Tibial artery (tissue), 4 donors: Measurements from ENCODE around the gene SPATA2L.

Experiments
- DNase-seq, 2 donors: peaks; one replicate each; pipeline ENCODE4 v3.0.0-alpha.2; 2019
- H3K27ac ChIP-seq, 2 donors: fragments of 200-600 bp; sonication (generic) in 1 of 2; 1 replicate in 1 of 2; 2 replicates in 1 of 2; pipeline ENCODE4 v1.5.1; 2018 to 2019; ENCODE audit warnings: mild to moderate bottlenecking in 1 of 2
- H3K27me3 ChIP-seq, 2 donors: fragments of 200-600 bp; sonication (generic) in 1 of 2; one replicate each; pipeline versions ENCODE4 v1.5.1 to v1.6.0; 2016 to 2019
- H3K36me3 ChIP-seq, 3 donors: fragments of 200-600 bp; sonication (generic) in 2 of 3; one replicate each; pipeline ENCODE4 v1.5.1; 2016 to 2019; ENCODE audit warnings: mild to moderate bottlenecking in 2 of 3
- H3K4me1 ChIP-seq, 4 donors: fragments of 200-600 bp; sonication (generic) in 2 of 4; 1 replicate in 3 of 4; 2 replicates in 1 of 4; pipeline ENCODE4 v1.5.1; 2016 to 2019
- H3K4me3 ChIP-seq, 2 donors: fragments of 200-600 bp; sonication (generic) in 1 of 2; 1 replicate in 1 of 2; 2 replicates in 1 of 2; pipeline ENCODE4 v1.5.1; 2018 to 2019; ENCODE audit warnings: mild to moderate bottlenecking in 2 of 2
- H3K9me3 ChIP-seq, 3 donors: fragments of 200-600 bp; sonication (generic) in 1 of 3; one replicate each; pipeline ENCODE4 v1.5.1; 2016 to 2019
- intact Hi-C: fragments of 100-400 bp; cut with DNase I; formaldehyde crosslinking; loops from one replicate; pipeline ENCODE4 v1.15.0; 2023; ENCODE audit warnings: low total_unique reads
- TF ChIP-seq, protein P1 (sequence below), 2 experiments: fragments of 200-600 bp in 1 of 2; fragments of 450-650 bp in 1 of 2; IDR thresholded peaks; one replicate each; pipeline ENCODE4 v1.5.1; 2017 to 2019; ENCODE audit warnings: antibody characterized with exemption in 2 of 2, mild to moderate bottlenecking in 1 of 2, moderate library complexity in 1 of 2

The SPATA2L gene

DNA sequence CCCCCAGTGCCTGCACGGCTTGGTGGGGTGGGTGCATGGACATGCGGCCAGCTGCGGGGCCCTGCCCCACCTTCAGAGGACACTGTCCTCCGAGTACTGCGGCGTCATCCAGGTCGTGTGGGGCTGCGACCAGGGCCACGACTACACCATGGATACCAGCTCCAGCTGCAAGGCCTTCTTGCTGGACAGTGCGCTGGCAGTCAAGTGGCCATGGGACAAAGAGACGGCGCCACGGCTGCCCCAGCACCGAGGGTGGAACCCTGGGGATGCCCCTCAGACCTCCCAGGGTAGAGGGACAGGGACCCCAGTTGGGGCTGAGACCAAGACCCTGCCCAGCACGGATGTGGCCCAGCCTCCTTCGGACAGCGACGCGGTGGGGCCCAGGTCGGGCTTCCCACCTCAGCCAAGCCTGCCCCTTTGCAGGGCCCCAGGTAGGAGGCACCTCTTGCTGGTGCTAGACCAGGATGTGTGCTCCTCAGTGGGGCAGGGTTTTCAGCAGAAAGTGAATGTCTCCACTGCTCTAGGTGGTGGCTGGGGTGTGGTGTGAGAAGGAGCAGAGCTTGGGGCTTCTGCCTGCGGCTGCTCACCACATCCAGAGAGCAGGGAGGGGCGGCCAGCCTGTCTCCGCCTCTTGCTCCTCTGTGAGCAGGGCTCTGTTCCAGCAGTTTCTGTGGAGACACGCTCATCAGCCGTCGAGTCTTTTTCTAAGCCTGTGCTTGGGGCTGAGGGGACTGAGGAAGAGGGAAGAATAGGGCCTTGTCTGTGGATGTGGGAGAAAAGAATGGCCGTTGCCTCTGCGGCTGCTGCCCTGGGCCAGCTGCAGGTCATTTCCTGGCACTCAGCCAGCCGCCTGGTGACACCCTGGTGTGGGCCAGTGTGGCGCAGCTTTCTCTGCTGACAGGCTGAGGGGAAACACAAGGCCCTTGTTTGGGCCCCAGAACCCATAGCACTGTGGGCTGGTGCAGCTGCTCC, 22.1 kb upstream of the SPATA2L start:
- no peak for DNase-seq
- no peaks in the 10 kb centered on the region for H3K27me3 ChIP-seq
- no peaks in the 10 kb centered on the region for H3K9me3 ChIP-seq
- H3K4me3 ChIP-seq = peak overlapping the region in 1 of 2 donors; percentile 89
- intact Hi-C loops = no loop called here
- peaks cover 9 to 35% (median 30%) of the 10 kb centered on the region in 4 donors for H3K4me1 ChIP-seq
- H3K27ac ChIP-seq = no peak overlapping the region
- H3K36me3 ChIP-seq = peaks cover 23 to 57% (median 38%) of the 10 kb centered on the region in 3 donors
- TF ChIP-seq, protein P1, sequence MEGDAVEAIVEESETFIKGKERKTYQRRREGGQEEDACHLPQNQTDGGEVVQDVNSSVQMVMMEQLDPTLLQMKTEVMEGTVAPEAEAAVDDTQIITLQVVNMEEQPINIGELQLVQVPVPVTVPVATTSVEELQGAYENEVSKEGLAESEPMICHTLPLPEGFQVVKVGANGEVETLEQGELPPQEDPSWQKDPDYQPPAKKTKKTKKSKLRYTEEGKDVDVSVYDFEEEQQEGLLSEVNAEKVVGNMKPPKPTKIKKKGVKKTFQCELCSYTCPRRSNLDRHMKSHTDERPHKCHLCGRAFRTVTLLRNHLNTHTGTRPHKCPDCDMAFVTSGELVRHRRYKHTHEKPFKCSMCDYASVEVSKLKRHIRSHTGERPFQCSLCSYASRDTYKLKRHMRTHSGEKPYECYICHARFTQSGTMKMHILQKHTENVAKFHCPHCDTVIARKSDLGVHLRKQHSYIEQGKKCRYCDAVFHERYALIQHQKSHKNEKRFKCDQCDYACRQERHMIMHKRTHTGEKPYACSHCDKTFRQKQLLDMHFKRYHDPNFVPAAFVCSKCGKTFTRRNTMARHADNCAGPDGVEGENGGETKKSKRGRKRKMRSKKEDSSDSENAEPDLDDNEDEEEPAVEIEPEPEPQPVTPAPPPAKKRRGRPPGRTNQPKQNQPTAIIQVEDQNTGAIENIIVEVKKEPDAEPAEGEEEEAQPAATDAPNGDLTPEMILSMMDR (IDR thresholded peaks at IDR 0.05) = no peak

DNA sequence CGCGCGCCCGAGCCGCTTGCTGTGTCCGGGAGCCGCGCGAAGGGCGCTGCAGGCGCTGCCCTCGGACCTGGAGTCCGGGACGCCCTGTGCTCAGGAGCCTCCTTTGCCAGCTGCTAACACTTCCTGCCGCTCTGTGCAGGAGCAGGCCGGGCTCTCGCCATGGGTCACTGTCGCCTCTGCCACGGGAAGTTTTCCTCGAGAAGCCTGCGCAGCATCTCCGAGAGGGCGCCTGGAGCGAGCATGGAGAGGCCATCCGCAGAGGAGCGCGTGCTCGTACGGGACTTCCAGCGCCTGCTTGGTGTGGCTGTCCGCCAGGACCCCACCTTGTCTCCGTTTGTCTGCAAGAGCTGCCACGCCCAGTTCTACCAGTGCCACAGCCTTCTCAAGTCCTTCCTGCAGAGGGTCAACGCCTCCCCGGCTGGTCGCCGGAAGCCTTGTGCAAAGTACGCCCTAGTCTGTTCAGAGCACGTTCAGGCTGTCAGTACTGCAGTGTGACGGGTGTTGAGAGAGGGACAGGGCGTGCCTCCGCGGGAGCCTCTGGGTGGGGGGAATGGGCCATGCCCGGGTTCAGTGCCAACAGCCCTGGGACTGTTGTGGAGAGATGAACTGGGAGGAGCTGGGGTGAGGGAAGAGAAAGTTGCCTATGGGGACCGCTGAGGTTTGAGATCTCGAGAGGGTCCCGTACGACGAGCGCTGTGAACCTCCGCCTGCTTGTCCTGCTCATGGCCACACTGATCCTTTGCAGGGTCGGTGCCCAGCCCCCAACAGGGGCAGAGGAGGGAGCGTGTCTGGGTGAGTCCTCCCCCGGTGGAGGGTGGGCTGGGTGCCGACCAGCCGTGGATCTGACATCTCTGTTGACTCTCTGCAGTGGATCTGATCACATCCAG, 21.1 kb upstream of the SPATA2L start:
- Histone ChIP-seq H3K9me3 (no peaks in the 10 kb centered on the region), H3K36me3 (peaks cover 18 to 51% (median 31%) of the 10 kb centered on the region in 3 donors), H3K4me3 (peak overlapping the region; percentile 89 to 99), H3K27ac (peak overlapping the region; percentile 98 to 99), H3K4me1 (peaks cover 9 to 35% (median 30%) of the 10 kb centered on the region in 4 donors), H3K27me3 (no peaks in the 10 kb centered on the region)
- intact Hi-C loops = no loop called here
- TF ChIP-seq, protein P1 (IDR thresholded peaks at IDR 0.05) = no peak
- DNase-seq = peak; percentile 64 to 76

DNA sequence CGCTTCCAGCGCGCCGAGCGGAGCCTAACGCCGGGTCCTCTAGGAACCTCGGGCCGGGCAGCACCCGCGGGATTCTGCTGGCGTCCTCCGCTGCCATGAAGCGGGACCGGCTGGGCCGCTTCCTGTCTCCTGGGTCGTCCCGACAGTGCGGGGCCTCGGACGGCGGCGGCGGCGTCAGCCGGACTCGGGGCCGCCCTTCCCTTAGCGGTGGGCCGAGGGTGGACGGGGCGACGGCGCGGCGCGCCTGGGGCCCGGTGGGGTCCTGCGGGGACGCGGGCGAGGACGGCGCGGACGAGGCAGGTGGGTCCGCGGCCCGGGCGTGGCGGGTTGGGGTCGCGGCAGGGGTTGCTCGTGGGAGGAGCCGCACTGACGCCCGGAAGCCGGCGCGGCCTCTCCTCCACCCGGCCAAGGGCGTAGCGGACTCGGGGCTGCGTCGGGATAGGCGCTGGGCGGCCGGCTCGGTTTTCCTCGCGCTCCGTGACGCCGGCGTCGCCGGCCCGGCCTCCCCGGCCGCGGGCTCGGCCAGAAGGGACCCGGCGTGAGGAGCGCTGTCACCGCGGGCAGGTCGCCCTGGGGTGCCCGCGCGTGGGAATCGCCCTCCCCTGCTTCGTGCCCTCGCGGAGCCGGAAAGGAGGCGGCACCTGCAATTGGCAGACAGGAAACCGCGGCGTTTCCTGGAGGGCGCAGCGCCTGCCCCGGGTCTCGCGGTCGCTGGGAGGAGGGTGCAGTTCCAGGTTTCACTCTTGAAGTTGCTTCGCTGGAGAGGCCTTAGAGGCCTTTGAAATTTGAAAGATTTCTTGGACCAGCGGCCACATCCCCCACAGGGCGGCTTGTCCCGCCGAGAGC, 20.3 kb upstream of the SPATA2L start:
- TF ChIP-seq, protein P1 (IDR thresholded peaks at IDR 0.05) = no peak
- Histone ChIP-seq H3K27ac (peak overlapping the region; percentile 98 to 99), H3K27me3 (peaks cover 0 to 2% of the 10 kb centered on the region in 2 donors), H3K9me3 (no peaks in the 10 kb centered on the region), H3K36me3 (peaks cover 14 to 43% (median 23%) of the 10 kb centered on the region in 3 donors), H3K4me3 (peak overlapping the region; percentile 89 to 99), H3K4me1 (peaks cover 9 to 35% (median 30%) of the 10 kb centered on the region in 4 donors)
- intact Hi-C loops = no loop called here
- peak; percentile 52 to 77 for DNase-seq

DNA sequence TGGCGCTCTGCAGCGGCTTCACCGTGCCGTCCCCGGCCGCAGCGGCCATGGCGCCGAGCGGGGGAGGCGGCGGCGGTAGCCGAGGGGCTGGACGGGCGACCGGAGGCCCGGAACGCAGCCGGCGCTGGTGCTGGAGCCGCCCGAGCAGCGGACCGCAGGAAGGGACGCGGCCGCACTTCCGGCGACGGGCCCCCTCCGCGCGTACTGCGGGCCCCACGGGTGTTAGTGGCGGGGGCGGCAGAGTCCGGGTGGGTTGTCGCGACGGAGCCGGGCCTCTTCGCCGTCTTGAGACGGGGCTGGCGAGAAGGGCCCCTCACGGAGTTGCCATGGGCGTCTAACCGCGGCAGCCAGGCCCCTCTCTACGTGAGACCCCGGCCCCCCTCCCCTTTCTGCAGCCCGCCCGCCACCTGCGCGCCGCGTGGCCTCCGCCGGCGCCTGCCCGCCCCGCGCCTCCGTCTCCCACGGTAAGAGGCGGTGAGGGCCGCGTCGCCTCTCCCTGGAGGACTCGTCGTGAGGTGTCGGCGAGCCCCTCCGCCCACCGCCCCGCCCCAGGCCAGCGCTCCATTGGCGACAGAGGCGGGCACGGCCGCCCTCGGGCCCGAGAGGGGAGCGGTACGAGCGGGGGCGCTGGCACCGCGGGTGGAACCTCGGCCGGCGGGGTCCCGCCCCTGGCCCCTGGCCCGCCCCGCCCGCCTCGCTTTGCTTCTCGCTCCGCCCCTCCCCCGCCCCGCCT, 19.5 kb upstream of the SPATA2L start, which contains the start of the genes VPS9D1 and ZNF276:
TSS of gene VPS9D1 (minus strand) at position 86 of the 733 bp plus-strand sequence. CDS start at position 49, 37 bp downstream.
TSS of gene ZNF276 (plus strand) at position 725 of the 733 bp plus-strand sequence. CDS start 104 bp downstream, outside the sequence.
- H3K27ac ChIP-seq = peak within 1 kb of the TSS; percentile 98 to 99
- no peaks in the 10 kb centered on the region for H3K9me3 ChIP-seq
- peaks cover 10 to 41% (median 22%) of the 10 kb centered on the region in 3 donors for H3K36me3 ChIP-seq
- peak; percentile 74 to 88 for DNase-seq
- H3K27me3 ChIP-seq = peaks cover 0 to 2% of the 10 kb centered on the region in 2 donors
- H3K4me1 ChIP-seq = peaks cover 9 to 35% (median 30%) of the 10 kb centered on the region in 4 donors
- TF ChIP-seq, protein P1 (IDR thresholded peaks at IDR 0.05) = no peak
- intact Hi-C loops = no loop called here
- H3K4me3 ChIP-seq = peak within 1 kb of the TSS; percentile 89 to 99
